Measurements from ENCODE around the gene MAL.

GRCh38 chr2:95005726-95006125 is 19.8 kb upstream of the MAL start:
- TF ChIP-seq EZH2 (IDR thresholded peaks at IDR 0.05; ENCODE audit: borderline replicate concordance, low read length) (no peak), CTCF (IDR thresholded peaks at IDR 0.05; ENCODE audit: low read length) (no peak)

Measured in OCI-LY1 (cell line).